Medulla oblongata (tissue), 1 donor: ENCODE results near the gene CSNK1A1.
A peak's percentile ranks its signal among the peaks of the same experiment; 100 is the strongest.
"Not testable (repeated sequence)": the region's sequence is repeated elsewhere in the genome, so short reads cannot be mapped to it uniquely, and the experiment has no call there.

Experiments
- DNase-seq: peaks from one replicate; pipeline ENCODE4 v3.0.0-alpha.2; 2015; ENCODE audit errors: extremely low spot score

The CSNK1A1 gene

GRCh38 chr5:149529463-149529862 is 21.8 kb downstream of the CSNK1A1 start:
- DNase-seq: no peak

GRCh38 chr5:149528281-149529060 is 22.8 kb downstream of the CSNK1A1 start:
- no peak for DNase-seq

- DNase-seq: no peak
Observed at GRCh38 chr5:149526845-149527590, 24.2 kb downstream of the CSNK1A1 start.

GRCh38 chr5:149521739-149522685 is 29.2 kb downstream of the CSNK1A1 start:
- no peak for DNase-seq

GRCh38 chr5:149519601-149520000 is 31.6 kb downstream of the CSNK1A1 start:
- no peak for DNase-seq

- no peak for DNase-seq
Observed at GRCh38 chr5:149518620-149519019, 32.6 kb downstream of the CSNK1A1 start.

GRCh38 chr5:149517461-149518122 is 33.6 kb downstream of the CSNK1A1 start:
- DNase-seq: peak; percentile 80

- DNase-seq: no peak
Observed at GRCh38 chr5:149514512-149514911, 36.7 kb downstream of the CSNK1A1 start.

- DNase-seq: not testable (repeated sequence)
Observed at GRCh38 chr5:149513372-149513947, 37.8 kb downstream of the CSNK1A1 start.

GRCh38 chr5:149510136-149510535 is 41.1 kb downstream of the CSNK1A1 start:
- DNase-seq: no peak

GRCh38 chr5:149504677-149505076 is 46.6 kb downstream of the CSNK1A1 start:
- no peak for DNase-seq

- no peak for DNase-seq
Observed at GRCh38 chr5:149503006-149503405, 48.2 kb downstream of the CSNK1A1 start.

GRCh38 chr5:149500922-149501582 is 50.2 kb downstream of the CSNK1A1 start:
- DNase-seq: no peak

- DNase-seq: no peak
Observed at GRCh38 chr5:149498724-149499336, 52.4 kb downstream of the CSNK1A1 start.

GRCh38 chr5:149497357-149497756 is 53.9 kb downstream of the CSNK1A1 start:
- DNase-seq: no peak

- no peak for DNase-seq
Observed at GRCh38 chr5:149496917-149497316, 54.3 kb downstream of the CSNK1A1 start.

- no peak for DNase-seq
Observed at GRCh38 chr5:149496166-149496565, 55.1 kb downstream of the CSNK1A1 start.

GRCh38 chr5:149495673-149496072 is 55.6 kb downstream of the CSNK1A1 start:
- DNase-seq: no peak

GRCh38 chr5:149493316-149493715 is 57.9 kb downstream of the CSNK1A1 start:
- DNase-seq: no peak

- no peak for DNase-seq
Observed at GRCh38 chr5:149492781-149493180, 58.5 kb downstream of the CSNK1A1 start.
